ENCODE results near the gene FBXL13. TPM values are rescaled to one million over a fixed set of nuclear protein-coding genes. Genes with fewer than 3 reads are reported as not detected.

Gene FBXL13
- total and polyA plus RNA-seq, 10 of the 15 experiments (the other 5 are each of a cell fraction or from before 2014, with no cell fraction given), result 0.08 to 0.95 (median 0.28) TPM; not detected in 2

GRCh38 chr7:102810916-102811315, 263.7 kb downstream of the FBXL13 start (continued):
- no peak for TF ChIP-seq NKRF (conservative IDR thresholded peaks at IDR 0.05)

- ATAC-seq, result no peak
- ChIA-PET CTCF (no interaction called here), POLR2A (no interaction called here), SMC1A (ENCODE audit: uncharacterized antibody, unreplicated experiment) (no interaction called here), RAD21 (ENCODE audit: unreplicated experiment) (no interaction called here)
- Histone ChIP-seq H3K9ac (ENCODE audit: control insufficient read depth, insufficient read depth, low read length) (no peak overlapping the region), H3K79me2 (ENCODE audit: control insufficient read depth, insufficient read depth, low read length) (no peaks in the 10 kb centered on the region), H2AFZ (ENCODE audit: control insufficient read depth, low read depth, low read length) (no peak overlapping the region), H3K9me3 (replicated peaks; ENCODE audit: control insufficient read depth, insufficient read depth, low read length) (no peaks in the 10 kb centered on the region), H3K4me3 (no peak overlapping the region), H4K20me1 (ENCODE audit: control insufficient read depth, insufficient read depth) (no peaks in the 10 kb centered on the region), H3K36me3 (ENCODE audit: control insufficient read depth in 2 of 2, insufficient read depth in 2 of 2, low read length in 1 of 2) (no peaks in the 10 kb centered on the region), H3K4me2 (ENCODE audit: control insufficient read depth, insufficient read depth) (no peak overlapping the region), H3K27ac (ENCODE audit: control insufficient read depth, insufficient read depth) (no peak overlapping the region), H3K4me1 (ENCODE audit: control insufficient read depth, insufficient read depth, low read length) (no peaks in the 10 kb centered on the region), H3K27me3 (replicated peaks in 1 of 2; ENCODE audit: control insufficient read depth in 2 of 2, insufficient read depth in 2 of 2, low read length in 1 of 2) (no peaks in the 10 kb centered on the region)
- in situ Hi-C loops (cut with MboI), result no loop called here
- 87% methylated on average over 7 of the region's 7 CpGs for WGBS (ENCODE audit: insufficient coverage, insufficient replicate concordance, low lambda C conversion rate, missing lambda C conversion rate)
- no TSS peak for BruUV-seq (replicated peaks)
- DNase-seq (ENCODE audit: low read depth, low spot score), result no peak
- FAIRE-seq, result no peak
- intact Hi-C loops (cut with micrococcal nuclease; ENCODE audit: unreplicated experiment), result no loop called here
- no peak for TF ChIP-seq RCOR1 (conservative IDR thresholded peaks at IDR 0.05; ENCODE audit: low read depth, low read length)
- TF ChIP-seq NR2C2 (IDR thresholded peaks at IDR 0.05; ENCODE audit: borderline replicate concordance, control insufficient read depth, insufficient read length, low read depth), result no peak
- TF ChIP-seq CBX3 (IDR thresholded peaks at IDR 0.05; ENCODE audit: borderline replicate concordance, low read depth), result no peak
- TF ChIP-seq YY1 (IDR thresholded peaks at IDR 0.05; ENCODE audit: low read depth, low read length), result no peak
- TF ChIP-seq NFXL1 (IDR thresholded peaks at IDR 0.05; ENCODE audit: borderline replicate concordance), result no peak
- no peak for TF ChIP-seq ZNF207 (IDR thresholded peaks at IDR 0.05; ENCODE audit: borderline replicate concordance)
- TF ChIP-seq BCL3 (IDR thresholded peaks at IDR 0.05; ENCODE audit: borderline replicate concordance, insufficient read depth, low read depth, low read length, poor library complexity, severe bottlenecking), result no peak
- TF ChIP-seq HDAC2 (IDR thresholded peaks at IDR 0.05), result no peak
- no peak for TF ChIP-seq SUPT20H (IDR thresholded peaks at IDR 0.05; ENCODE audit: borderline replicate concordance, control insufficient read depth, low read depth, low read length)
- TF ChIP-seq RUNX3 (IDR thresholded peaks at IDR 0.05; ENCODE audit: low read length), result no peak
- TF ChIP-seq PKNOX1 (IDR thresholded peaks at IDR 0.05), result no peak
- no peak for TF ChIP-seq IRF4 (IDR thresholded peaks at IDR 0.05; ENCODE audit: low read depth, low read length)
- no peak for TF ChIP-seq IRF5 (IDR thresholded peaks at IDR 0.05; ENCODE audit: borderline replicate concordance)
- no peak for TF ChIP-seq E4F1 (IDR thresholded peaks at IDR 0.05; ENCODE audit: borderline replicate concordance, partially characterized antibody)
Measured at GRCh38 chr7:102806613-102807012, 268.0 kb downstream of the FBXL13 start.

Measured in GM12878 (cell line).